Fibroblast of lung (primary cell): ENCODE data around the gene NDST1.

Experiments
- EZH2 ChIP-seq: IDR thresholded peaks from 2 replicates; pipeline ENCODE4 v1.5.1; 2012; ENCODE audit warnings: low read length, control low read depth, mild to moderate bottlenecking; ENCODE audit errors: missing control alignments
- TF ChIP-seq, protein P1 (sequence below), 2 donors: IDR thresholded peaks in 1 of 2; conservative IDR thresholded peaks in 1 of 2; 1 replicate in 1 of 2; 2 replicates in 1 of 2; pipeline ENCODE4 v1.5.1; 2011 to 2012; ENCODE audit warnings: low read length in 2 of 2, control low read depth in 1 of 2, inconsistent platforms in 1 of 2, low read depth in 1 of 2, mild to moderate bottlenecking in 1 of 2

DNA sequence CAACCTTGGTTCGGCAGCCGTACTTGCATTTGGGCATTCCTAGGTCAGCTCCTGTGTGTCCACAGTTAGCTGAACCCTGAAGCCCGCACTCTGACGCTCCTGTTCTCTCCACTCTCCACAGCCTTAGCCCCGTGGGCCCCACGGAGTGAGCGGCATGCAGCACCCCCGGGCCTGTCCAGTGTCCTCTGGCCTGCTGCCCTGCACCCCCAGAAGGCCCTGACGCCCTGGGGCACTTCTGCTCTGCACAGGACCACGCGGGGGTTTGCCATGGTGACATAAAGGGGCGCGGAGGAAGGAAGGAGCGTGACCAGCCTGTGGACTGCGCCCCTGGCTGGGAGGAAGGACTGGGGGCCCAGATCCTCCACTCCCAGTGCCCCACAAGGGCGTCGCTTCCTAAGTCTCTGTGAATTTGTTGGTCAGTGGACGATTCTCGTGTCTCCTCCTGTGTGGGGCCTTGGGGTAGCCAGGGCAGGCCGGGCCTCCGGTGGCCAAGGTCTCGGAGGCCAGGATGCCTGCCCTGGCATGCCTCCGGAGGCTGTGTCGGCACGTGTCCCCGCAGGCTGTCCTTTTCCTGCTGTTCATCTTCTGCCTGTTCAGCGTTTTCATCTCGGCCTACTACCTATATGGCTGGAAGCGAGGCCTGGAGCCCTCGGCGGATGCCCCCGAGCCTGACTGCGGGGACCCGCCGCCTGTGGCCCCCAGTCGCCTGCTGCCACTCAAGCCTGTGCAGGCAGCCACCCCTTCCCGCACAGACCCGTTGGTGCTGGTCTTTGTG is 13.0 kb downstream of the NDST1 start:
- TF ChIP-seq, protein P1, sequence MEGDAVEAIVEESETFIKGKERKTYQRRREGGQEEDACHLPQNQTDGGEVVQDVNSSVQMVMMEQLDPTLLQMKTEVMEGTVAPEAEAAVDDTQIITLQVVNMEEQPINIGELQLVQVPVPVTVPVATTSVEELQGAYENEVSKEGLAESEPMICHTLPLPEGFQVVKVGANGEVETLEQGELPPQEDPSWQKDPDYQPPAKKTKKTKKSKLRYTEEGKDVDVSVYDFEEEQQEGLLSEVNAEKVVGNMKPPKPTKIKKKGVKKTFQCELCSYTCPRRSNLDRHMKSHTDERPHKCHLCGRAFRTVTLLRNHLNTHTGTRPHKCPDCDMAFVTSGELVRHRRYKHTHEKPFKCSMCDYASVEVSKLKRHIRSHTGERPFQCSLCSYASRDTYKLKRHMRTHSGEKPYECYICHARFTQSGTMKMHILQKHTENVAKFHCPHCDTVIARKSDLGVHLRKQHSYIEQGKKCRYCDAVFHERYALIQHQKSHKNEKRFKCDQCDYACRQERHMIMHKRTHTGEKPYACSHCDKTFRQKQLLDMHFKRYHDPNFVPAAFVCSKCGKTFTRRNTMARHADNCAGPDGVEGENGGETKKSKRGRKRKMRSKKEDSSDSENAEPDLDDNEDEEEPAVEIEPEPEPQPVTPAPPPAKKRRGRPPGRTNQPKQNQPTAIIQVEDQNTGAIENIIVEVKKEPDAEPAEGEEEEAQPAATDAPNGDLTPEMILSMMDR (conservative IDR thresholded peaks at IDR 0.05 in 1 of 2, IDR thresholded peaks at IDR 0.05 in 1 of 2; ENCODE audit: low read depth in 1 of 2, low read length in 2 of 2): no peak
- no peak for TF ChIP-seq EZH2
